HG02610 (cell line): Measurements from ENCODE around the gene PDGFA.

ENCODE experiments used
- ATAC-seq: cut with Tn5 transposase; IDR thresholded peaks from one replicate; pipeline ENCODE4 v1.9.1; 2021; ENCODE audit warnings: mild to moderate bottlenecking, moderate library complexity; ENCODE audit not compliant: unreplicated experiment

The PDGFA gene

DNA sequence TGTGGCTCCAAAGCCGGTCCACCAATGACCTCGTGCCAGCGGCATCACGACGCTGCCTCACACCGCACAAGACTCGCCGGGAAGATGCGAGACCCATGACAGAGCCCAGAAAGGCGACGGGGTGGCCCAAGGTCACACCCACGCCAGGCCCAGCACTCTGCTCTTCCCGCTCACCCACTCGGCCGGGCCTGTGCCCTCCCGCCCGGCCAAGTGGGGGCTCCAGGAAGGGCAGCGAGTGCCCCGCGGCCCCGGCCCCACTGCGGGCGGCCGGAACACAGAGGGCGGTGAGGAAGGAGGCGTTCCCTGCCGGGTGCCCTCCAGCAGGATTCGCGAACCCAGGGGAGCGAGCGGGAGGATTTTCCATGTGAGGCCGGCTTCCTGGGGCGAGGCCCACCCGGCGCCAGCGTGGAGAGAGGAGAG is 56.3 kb downstream of the PDGFA start:
- ATAC-seq = no peak

DNA sequence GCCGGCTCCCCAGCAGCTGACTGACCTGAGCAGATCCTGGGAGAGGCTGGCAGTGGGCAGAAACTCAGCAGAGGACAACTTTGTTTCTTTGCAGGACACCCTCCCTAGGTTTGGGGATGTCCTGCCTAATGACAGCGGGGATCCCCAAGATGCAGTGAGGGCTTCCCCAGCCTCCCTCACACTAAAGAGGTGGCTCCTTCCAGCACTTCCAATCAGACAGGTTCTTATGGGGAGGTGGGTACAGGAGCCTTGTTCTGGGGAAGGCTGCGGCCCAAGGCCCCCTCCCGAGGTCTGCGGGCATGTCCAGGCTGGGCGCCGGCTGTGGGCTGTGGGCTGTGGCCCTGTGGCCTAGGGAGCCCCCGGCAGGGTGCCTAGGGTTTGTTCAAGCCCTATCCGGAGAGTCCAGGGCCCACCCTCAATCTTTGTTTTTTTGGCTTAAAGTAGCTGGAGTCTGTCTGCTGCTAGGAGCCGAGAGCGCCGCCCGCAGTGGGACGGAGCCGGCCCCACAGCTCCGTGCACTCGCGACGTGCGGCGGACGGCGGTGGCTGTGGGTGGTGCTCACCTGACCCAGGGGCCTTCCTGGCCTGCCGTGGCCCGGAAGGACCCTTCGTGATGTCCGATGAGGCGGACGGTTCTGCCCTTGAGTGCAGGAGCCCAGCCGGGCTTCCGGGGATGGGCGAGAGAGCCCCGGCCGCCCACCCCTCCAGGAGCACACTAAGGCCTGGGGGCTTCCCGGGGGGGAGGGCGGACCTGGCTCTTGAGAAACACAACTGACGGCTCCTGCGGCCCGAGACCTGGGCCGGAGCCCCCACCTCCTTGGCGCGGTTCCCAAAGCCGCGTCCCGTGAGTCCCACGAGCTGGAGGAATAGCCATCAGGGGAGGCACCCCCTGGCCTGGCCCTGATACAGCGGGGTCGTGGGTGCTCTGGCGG is 57.2 kb downstream of the PDGFA start:
- ATAC-seq = no peak

DNA sequence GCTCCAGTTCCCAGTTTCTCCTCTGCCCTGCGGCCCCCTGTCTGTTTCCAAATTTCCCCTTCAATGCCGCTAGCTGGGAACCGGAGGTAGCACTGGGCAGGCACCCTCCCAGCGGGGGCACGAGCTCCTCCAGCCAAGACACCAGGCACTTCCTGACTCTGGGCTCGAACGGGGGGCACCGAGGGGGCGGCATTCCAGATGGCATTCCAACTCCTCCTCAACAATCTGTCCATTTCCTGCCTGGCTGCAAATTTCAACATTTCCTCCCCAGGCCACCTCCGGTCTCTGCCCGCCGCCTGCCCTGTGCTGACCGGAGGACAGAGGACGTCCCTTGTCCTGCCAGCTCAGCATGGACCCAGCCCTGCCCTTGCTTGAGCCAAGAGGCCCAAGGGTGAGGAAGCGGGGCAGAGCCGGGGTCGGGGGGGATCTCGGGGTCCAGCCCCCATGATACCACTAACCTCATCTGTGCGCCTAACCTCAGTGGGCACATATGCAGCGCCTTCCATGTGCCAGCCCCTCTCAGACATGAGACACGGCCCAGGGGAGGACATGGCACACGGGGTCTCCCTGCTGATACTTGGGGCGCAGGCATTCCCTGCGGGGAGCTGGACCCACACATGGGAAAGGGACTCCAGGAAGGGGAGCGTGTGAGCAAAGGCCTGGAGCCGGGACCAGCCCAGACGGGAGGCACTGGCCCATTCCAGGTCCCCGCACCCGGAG is 58.0 kb downstream of the PDGFA start:
- ATAC-seq = no peak

DNA sequence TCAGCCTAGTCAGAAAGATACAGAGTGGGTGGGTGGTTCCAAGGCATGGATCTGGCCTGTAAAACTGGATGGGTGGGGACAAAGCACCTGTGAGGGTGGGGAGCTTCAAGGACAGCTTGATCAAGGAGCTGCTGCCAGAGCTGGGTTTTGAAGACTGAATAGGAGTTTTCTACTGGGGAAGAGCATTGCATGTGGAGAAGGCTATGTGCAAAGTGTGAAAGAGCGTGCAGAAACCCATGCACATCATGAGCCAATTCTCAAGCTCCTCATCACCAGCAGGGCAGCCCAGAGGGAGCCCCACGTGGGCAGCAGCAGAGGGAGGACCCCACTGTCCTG is 58.6 kb downstream of the PDGFA start:
- no peak for ATAC-seq

DNA sequence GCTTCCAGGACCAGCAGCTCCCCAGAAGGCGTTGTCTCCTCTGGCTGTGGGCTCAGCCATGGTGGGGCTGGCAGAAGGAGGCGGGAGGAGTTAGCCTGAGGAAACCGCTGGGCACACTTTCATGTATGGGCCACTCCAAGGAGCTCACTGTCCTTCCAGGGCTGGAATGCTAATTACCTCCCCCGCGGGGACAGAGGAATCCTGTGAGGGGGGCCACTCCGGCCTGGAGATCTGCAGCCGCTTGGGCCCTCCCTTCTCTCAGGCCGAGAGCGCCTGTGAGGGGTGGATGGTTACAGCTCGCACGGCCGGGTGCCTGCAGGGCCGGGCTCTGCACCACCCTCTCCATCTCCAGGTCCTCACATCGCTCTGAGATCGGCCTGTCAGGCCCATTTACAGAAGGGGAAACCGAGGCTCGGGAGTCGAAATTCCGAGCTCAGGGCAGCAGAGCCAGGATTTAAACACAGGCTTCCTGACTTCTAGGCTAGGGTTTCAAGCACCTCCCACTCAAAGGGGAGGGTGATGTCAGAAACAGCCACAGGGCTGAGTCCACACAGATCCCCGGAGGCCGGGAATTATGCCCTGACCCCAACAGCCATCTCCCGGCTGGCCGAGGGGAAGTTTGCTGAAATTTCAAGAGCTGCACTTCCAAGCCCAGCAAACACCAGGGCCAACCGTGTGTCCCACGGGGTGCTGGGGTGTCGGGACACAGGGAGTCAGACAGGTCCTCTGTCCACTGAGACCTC is 59.1 kb downstream of the PDGFA start:
- no peak for ATAC-seq

DNA sequence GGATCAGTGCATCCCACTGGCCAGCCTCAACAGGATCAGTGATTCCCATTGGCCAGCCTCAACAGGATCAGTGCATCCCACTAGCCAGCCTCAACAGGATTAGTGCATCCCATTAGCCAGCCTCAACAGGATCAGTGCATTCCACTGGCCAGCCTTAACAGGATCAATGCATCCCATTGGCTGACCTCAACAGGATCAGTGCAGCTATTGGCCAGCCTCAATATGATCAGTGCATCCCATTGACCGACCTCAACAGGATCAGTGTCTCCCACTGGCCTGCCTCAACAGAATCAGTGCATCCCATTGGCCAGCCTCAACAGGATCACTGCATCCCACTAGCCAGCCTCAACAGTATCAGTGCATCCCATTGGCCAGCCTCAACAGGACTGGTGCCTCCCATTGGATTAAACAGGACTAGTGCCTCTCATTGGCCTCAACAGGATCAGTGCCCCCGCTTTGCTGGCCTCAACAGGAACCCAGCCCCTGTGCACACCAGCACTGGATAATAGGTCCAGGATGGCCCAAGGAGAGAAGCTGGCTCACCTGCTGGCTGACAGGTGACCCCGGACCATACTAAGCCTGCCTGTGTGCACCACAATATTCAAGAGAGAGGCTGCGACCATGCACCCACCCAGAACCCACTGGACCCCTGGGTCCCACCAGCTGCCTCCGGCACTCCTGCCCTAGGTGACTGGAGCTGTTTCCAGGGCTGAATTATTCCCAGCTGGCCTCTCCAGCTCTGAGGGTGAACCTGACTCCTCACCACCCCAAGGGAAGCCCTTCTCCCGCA is 59.9 kb downstream of the PDGFA start:
- no peak for ATAC-seq

DNA sequence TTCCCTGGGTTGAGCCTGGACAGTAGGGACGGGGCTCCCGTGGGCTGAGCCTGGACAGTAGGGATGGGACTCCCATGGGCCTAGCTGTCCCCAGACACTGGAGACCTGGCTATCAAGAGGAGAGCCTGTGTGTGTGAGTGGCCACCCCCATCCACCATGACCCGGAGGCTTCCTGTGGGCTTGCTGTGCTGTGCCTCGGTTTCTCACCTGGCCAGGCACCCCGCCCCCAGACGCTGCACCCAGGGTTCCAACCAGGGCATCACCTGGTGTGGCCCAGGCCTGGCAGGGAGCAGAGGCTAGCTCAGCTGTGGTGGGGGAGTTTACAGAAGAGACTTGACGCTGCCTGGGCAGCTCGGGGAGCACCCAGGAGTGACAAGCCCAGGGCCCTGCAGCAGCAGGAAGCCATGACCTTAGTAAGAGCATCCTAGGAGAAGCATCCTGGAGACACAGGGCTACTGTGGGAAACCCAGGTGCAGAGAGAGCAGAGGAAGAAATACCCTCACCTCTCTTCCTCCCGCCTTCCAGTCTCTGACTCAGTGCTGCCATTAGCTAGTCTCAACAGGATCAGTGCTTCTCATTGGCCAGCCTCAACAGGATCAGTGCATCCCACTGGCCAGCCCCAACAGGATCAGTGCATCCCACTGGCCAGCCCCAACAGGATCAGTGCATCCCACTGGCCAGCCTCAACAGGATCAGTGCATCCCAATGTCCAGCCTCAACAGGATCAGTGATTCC is 61.0 kb downstream of the PDGFA start:
- no peak for ATAC-seq

DNA sequence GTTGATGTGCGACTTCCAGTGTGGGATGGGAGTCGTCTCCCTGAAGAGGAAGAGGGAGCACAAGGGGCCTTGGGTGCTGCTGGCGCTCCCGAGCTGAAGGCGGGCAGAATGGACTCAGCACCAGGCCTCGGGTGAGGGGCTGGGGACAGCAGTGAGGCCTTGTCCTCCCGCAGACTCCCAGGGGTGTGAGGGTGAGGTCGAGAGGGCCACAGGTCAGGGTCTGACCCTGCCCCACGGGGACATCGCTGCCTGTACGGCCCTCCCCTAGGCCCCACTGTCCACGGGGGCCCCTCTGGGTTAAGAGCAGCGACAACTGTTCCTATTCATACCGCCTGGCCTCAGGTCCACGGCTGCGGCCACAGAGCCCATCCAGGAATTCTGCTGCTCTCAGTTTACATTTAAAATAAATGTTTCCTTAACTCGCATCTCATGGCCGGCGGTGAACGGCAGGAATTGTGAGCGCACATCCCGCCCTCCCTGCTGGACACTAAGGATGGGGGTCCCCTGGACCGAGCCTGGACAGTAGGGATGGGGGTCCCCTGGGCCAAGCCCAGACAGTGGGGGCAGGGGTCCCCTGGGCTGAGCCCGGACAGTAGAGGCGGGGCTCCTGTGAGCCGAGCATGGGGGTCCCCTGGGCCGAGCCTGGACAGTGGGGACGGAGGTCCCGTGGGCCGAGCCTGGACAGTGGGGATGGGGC is 61.7 kb downstream of the PDGFA start:
- no peak for ATAC-seq

DNA sequence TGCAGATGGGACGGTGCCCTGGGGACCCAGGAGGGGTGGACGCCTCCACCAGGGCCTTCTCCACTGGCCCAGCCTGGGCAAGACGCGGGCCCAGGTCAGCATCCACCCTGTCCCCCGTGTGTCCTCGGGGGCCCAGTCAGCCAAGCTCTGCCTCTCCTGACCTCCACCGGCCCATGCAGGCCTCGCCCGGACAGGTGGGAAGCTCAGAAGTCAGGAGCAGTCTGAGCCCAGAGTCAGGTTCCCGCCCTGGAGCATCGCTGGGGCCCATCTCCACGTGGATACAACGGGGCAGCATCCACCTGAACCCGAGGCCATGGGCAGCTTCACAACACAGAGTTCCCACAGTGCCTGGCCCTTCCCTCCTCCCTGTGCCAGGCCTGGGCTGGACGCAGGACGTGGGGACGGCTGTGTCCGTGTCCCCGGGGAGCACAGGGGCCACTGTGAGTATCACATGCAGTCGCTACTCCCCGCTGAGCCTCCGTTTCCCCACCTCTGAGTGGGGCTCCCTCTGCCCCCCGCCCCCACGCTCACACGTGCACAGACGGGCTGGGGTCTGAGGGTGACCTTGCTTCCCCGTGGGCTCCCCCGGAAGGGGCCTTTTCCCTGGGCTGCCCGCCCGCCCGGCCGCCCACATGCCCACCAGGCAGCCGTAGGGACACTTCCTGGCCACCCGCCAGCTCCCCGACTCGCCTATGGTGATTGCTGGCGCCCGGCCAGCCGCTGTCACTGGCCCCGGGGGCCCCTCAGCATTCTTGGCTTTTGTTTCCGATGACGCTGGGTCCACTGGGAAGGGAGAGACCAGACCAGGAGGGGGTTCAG is 64.3 kb downstream of the PDGFA start:
- no peak for ATAC-seq

DNA sequence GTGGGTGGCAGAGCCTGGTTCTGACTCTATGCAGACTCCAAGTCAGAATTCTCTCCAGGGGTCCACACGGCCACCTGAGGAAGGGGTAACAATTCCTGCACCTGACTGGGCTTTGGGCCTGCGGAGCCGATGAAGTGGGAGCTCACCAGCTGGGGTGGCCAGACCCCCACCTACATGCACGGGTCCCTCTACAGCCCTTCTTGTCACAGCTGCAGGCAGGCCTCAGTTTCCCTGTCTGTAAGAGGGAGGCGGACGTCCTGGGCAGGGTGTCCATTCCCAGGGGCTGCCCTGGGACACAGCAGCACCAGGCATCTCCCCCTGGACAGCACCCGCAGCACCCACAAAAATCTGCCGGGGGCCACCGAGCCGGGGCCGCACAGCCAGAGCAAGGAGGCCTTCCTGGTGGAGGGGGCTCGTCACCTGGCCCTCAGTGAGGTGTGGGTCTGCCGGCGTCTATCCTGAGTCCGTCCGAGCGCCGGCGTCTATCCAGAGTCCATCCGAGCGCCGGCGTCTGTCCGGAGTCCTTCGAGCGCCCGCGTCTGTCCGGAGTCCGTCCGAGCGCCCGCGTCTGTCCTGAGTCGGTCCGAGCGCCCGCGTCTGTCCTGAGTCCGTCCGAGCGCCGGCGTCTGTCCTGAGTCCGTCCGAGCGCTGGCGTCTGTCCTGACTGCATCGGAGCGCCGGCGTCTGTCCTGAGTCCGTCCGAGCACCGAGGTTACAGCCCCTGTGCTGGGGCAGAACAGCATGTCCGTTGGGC is 65.1 kb downstream of the PDGFA start:
- no peak for ATAC-seq

DNA sequence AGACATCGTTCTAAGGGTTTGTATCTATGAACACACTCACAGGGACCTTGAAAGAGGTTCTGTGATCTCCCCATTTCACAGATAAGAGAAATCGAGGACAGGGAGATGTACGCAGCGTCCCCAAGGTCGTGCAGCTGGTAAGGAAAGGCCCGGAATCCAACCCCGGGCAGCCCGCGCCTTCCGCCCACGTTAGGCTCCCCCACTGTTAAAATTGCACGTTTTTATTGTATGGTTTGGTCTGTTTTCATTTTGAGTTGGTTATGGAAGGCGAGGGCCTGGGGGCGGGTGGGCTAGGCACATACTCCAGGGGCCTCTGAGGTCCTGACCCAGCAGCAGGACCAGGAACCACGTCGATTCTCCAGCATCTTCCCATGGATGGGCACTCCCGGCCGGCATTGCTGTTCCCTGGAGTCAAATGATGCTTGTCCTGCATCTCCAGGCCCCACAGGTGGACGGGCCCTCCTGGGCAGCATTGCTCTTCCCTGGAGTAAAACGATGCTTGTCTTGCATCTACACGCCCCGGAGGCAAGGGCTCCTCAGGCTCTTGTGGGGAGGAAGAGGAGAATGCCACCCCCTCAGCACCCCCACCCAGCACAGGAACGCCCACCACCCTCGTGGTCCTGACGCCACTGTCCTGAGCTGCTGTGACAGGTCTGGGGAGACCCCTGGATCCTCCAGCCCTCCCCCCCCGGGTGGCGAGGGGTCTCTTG is 65.9 kb downstream of the PDGFA start:
- no peak for ATAC-seq

DNA sequence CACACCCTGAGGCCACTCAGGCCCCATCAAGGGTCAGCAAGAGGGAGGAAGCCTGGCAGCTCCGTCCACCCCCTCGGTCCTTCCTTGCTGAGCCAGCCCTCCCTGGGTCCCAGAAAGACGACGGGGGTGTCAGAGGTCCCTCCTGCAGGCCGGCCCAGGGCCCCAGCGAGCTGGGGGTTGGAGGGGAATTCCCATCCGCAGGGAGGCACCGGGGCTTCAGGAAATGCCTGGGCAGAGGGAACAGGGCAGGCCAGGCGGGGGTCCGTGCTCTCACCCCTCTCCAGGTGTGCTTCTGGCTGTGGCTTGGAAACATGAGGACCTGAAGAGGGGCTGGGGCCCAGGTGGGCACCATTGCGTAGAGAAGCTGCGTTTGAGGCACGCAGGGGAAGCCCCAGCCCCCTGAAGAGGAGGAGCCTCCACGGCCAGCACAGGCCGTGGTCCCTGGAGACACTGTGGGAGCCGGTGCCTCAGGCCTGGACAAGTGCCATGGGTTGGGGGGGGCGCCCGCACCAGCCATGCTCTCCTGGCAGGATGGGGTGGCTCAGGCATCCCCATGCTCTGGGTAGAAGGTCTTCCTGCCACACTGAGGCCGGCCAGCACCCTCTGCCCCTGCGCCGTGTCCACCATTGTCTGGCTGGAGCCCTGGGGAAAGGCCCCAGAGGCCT is 66.7 kb downstream of the PDGFA start:
- ATAC-seq = no peak

DNA sequence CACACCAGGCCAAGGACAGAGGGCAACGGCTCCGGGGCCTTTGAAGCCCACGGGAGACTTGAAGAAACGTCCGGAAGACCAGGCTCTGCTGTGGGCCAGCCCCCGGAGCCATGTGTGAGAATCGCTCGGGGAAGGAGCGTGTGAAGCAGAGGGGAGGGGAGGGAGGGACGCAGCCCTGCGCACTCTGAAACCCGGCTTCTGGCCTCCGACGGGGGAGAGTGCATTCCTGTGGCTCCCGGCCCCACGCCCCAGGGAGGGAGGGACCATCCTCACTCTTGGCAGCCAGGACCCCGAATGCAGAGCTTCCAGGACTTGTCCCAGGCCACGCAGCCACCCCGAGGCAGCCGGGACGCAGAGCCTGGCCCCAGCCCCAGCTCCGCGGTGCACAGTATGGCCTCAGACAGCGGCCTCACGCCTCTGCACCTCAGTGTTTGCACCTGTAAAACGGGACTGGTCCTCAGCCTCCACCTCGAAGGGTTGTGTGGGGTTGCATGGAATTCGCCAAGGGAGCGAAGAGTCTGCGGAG is 67.4 kb downstream of the PDGFA start:
- no peak for ATAC-seq

DNA sequence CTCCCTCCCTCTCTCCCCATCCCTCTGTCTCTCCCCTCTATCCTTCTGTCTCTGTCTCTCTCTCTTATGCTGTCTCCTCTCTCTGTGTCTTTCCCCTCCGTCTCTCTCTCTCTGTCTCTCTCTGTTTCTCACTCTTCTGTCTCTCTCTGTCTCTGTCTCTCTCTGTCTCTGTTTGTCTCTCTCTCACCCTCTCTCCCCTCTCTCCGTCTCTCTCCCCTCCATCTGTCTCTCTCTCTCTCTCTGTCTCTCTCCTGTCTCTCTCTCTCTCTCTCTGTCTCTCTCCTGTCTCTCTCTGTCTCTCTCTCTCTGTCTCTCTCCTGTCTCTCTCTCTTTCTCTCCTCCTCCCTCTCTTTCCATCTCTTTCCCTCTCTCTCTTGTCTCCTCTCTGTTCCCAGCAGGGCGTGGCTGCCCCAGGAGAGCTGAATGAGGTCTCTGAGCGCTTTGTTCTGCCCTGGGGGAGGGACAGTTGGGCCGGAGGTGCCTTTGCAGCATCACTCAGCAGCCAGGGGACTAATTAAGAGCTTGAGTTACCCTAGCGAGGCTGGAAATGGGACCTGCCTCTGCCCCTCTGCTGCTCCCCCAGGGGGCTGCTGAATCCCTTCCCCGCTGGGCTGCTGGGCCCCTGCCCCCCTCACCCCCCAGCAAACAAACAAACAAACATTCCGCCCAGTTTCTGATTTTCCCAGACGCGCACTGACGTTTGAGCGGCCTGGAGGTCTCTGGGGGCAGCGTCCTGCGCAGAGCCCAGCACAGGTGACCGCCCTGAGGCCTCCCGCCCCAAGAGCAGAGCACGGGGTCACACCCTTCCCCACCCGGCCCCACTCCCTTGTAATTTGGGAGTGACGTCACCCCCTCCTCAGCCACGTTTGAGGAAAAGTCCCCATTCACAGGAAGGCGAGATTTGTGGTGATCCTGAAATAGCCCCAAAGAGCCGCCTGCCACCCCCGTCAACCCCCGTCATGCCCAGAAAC is 68.1 kb downstream of the PDGFA start:
- no peak for ATAC-seq

DNA sequence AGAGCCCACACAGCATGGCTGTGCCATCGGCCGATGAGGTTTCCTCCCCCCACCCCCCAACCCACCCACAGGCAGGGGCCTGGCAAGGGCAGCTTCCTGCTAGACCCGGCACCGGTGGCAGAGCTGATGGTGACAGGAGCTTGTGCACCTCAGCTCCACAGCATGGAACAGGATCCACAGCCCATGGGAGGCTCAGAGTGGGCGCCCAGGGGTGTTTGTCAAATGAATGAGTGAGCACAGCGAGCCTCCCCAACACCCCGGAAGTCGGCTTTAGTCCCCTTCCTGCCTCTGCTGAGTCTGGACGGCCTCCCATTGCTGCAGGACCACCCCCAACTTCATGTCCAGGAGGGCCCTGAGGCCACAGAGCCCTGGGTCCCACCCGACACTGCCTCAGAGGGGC is 68.9 kb downstream of the PDGFA start:
- no peak for ATAC-seq
